Left ventricle myocardium inferior (tissue), 1 donor: Measurements from ENCODE around the gene ZFP36L2. TPM values are rescaled to one million over a fixed set of nuclear protein-coding genes. Genes with fewer than 3 reads are reported as not detected.

ENCODE experiments used
- DNase-seq: peaks from one replicate; pipeline ENCODE4 v3.0.0-alpha.2; 2020
- H3K27ac ChIP-seq: fragments of 200-600 bp; replicated peaks from 2 replicates; pipeline ENCODE4 v1.8.0; 2021
- H3K27me3 ChIP-seq: fragments of 200-600 bp; 2 replicates; pipeline ENCODE4 v1.8.0; 2021; ENCODE audit warnings: low read depth
- H3K36me3 ChIP-seq: fragments of 200-600 bp; 2 replicates; pipeline ENCODE4 v1.8.0; 2021
- H3K4me1 ChIP-seq: fragments of 200-600 bp; 2 replicates; pipeline ENCODE4 v1.8.0; 2021
- H3K4me3 ChIP-seq: fragments of 200-600 bp; 2 replicates; pipeline ENCODE4 v1.8.0; 2021; ENCODE audit warnings: mild to moderate bottlenecking, moderate library complexity
- H3K9me3 ChIP-seq: fragments of 200-600 bp; replicated peaks from 2 replicates; pipeline ENCODE4 v1.8.0; 2021
- CTCF ChIP-seq: fragments of 200-600 bp; IDR thresholded peaks from 2 replicates; pipeline ENCODE4 v1.8.0; 2021; ENCODE audit warnings: antibody characterized with exemption, mild to moderate bottlenecking, borderline replicate concordance
- intact Hi-C: fragments of 100-400 bp; cut with micrococcal nuclease; formaldehyde crosslinking; loops from one replicate; pipeline ENCODE4 v1.11.0; 2022
- total RNA-seq: library from RNA; stranded (reverse); fragmentation: NEBNext Ultra II Directional; extraction: Animal tissue kit (Norgen Biotek cat#: 25700); gene quantifications from one replicate; pipeline ENCODE4 v1.2.1, GENCODE V29; 2021
- donor health status: DM: no; HTN: yes; CAD: no; lungs with severe emphysema.

Gene ZFP36L2
- total RNA-seq, 1 donor from 2014 or later, result 48.5 TPM

- H3K27ac ChIP-seq, result peak overlapping the region; percentile 99
- H3K4me3 ChIP-seq, result peak overlapping the region; percentile 94
- H3K9me3 ChIP-seq, result no peaks in the 10 kb centered on the region
- no peaks in the 10 kb centered on the region for H3K27me3 ChIP-seq
- peaks cover 36% of the 10 kb centered on the region for H3K36me3 ChIP-seq
- TF ChIP-seq CTCF, result no peak
- intact Hi-C loops, result loop anchor here (10.0 kb wide), 2 partner anchors 88 to 278 kb away; no protein-coding TSS in a partner anchor
- peaks cover 91% of the 10 kb centered on the region for H3K4me1 ChIP-seq
- no peak for DNase-seq
These were observed 3.7 kb downstream of the ZFP36L2 start for GRCh38 chr2:43222475-43223309.

GRCh38 chr2:43221763-43222474, 4.5 kb downstream of the ZFP36L2 start:
- peak; percentile 90 for DNase-seq
- Histone ChIP-seq H3K4me1 (peaks cover 91% of the 10 kb centered on the region), H3K27ac (peak overlapping the region; percentile 99), H3K9me3 (no peaks in the 10 kb centered on the region), H3K4me3 (peak overlapping the region; percentile 94), H3K36me3 (peaks cover 36% of the 10 kb centered on the region), H3K27me3 (no peaks in the 10 kb centered on the region)
- no peak for TF ChIP-seq CTCF
- intact Hi-C loops, result loop anchor here (10.0 kb wide), 2 partner anchors 87 to 277 kb away; no protein-coding TSS in a partner anchor

- intact Hi-C loops, result loop anchor here (10.0 kb wide), 2 partner anchors 86 to 276 kb away; no protein-coding TSS in a partner anchor
- peaks cover 97% of the 10 kb centered on the region for H3K4me1 ChIP-seq
- H3K9me3 ChIP-seq, result no peaks in the 10 kb centered on the region
- no peaks in the 10 kb centered on the region for H3K27me3 ChIP-seq
- peaks cover 36% of the 10 kb centered on the region for H3K36me3 ChIP-seq
- H3K27ac ChIP-seq, result peak overlapping the region; percentile 99
- peak; percentile 78 for DNase-seq
- H3K4me3 ChIP-seq, result peak overlapping the region; percentile 94
- no peak for TF ChIP-seq CTCF
These were observed 5.2 kb downstream of the ZFP36L2 start for GRCh38 chr2:43221124-43221762.

- Histone ChIP-seq H3K27ac (peak overlapping the region; percentile 99), H3K4me3 (peak overlapping the region; percentile 94), H3K36me3 (peaks cover 36% of the 10 kb centered on the region), H3K9me3 (no peaks in the 10 kb centered on the region), H3K4me1 (peaks cover 97% of the 10 kb centered on the region), H3K27me3 (no peaks in the 10 kb centered on the region)
- no peak for DNase-seq
- intact Hi-C loops, result loop anchor here (10.0 kb wide), 2 partner anchors 86 to 276 kb away; no protein-coding TSS in a partner anchor
- TF ChIP-seq CTCF, result no peak
These were observed 5.7 kb downstream of the ZFP36L2 start for GRCh38 chr2:43220760-43221123.

GRCh38 chr2:43220229-43220751, 6.1 kb downstream of the ZFP36L2 start:
- Histone ChIP-seq H3K27me3 (no peaks in the 10 kb centered on the region), H3K9me3 (no peaks in the 10 kb centered on the region), H3K4me3 (peak overlapping the region; percentile 94), H3K27ac (peak overlapping the region; percentile 99), H3K4me1 (peaks cover 97% of the 10 kb centered on the region), H3K36me3 (peaks cover 34% of the 10 kb centered on the region)
- no peak for TF ChIP-seq CTCF
- intact Hi-C loops, result loop anchor here (10.0 kb wide), 2 partner anchors 85 to 275 kb away; no protein-coding TSS in a partner anchor
- DNase-seq, result no peak
